HEK293 (cell line): ENCODE results near the gene CMTM2.

Experiments used
- CTCF ChIA-PET: fragments of 350-600 bp; formaldehyde crosslinking; extraction: SDS; loops from one replicate; lab custom pipeline; 2021; ENCODE audit warnings: antibody characterized with exemption; lab: Yijun Ruan, JAX
- POLR2A ChIA-PET: fragments of 300-600 bp; formaldehyde crosslinking; extraction: SDS; loops from one replicate; lab custom pipeline; 2020; ENCODE audit warnings: antibody characterized with exemption, inconsistent platforms; lab: Yijun Ruan, JAX
- H3K27ac ChIP-seq: fragments of 200-500 bp; sonication (Bioruptor generic); 2 replicates; pipeline ENCODE4 v1.5.1; 2014; ENCODE audit warnings: low read depth, low read length, control low read depth, inconsistent platforms; ENCODE audit errors: extremely low read depth
- H3K36me3 ChIP-seq, 2 experiments: fragments of 200-500 bp in 1 of 2; sonication (Bioruptor generic) in 1 of 2; 1 replicate in 1 of 2; 2 replicates in 1 of 2; pipeline ENCODE4 v1.5.1; 2014 to 2017; ENCODE audit warnings: inconsistent platforms in 2 of 2, low read length in 2 of 2; ENCODE audit not compliant: control insufficient read depth in 2 of 2, insufficient read depth in 1 of 2
- H3K4me1 ChIP-seq: fragments of 200-500 bp; sonication (Bioruptor generic); 2 replicates; pipeline ENCODE4 v1.5.1; 2014; ENCODE audit warnings: mild to moderate bottlenecking, low read length, inconsistent platforms; ENCODE audit not compliant: control insufficient read depth, insufficient read depth
- H3K4me3 ChIP-seq: 2 replicates; pipeline ENCODE4 v1.5.1; 2011; ENCODE audit warnings: low read depth, mild to moderate bottlenecking, control low read depth, low read length, moderate library complexity
- H3K9me3 ChIP-seq: fragments of 200-500 bp; sonication (Bioruptor generic); 2 replicates; pipeline ENCODE4 v1.5.1; 2014; ENCODE audit warnings: low read depth, low read length, inconsistent platforms; ENCODE audit not compliant: control insufficient read depth, insufficient read depth
- EGR2 ChIP-seq: fragments of 450-650 bp; formaldehyde crosslinking; IDR thresholded peaks from 2 replicates; pipeline ENCODE4 v1.5.1; 2016; ENCODE audit warnings: low read depth, missing biosample characterization, missing genetic modification characterization
- FEZF1 ChIP-seq: fragments of 450-650 bp; formaldehyde crosslinking; IDR thresholded peaks from 2 replicates; pipeline ENCODE4 v1.5.1; 2016; ENCODE audit warnings: missing biosample characterization, missing genetic modification characterization
- GLIS2 ChIP-seq: fragments of 450-650 bp; formaldehyde crosslinking; IDR thresholded peaks from 2 replicates; pipeline ENCODE4 v1.5.1; 2016; ENCODE audit warnings: missing biosample characterization, missing genetic modification characterization
- IKZF3 ChIP-seq: fragments of 450-650 bp; IDR thresholded peaks from 2 replicates; pipeline ENCODE4 v1.5.0; 2018; ENCODE audit warnings: missing biosample characterization, mild to moderate bottlenecking, missing genetic modification characterization, moderate library complexity
- KLF17 ChIP-seq: fragments of 450-650 bp; formaldehyde crosslinking; IDR thresholded peaks from 2 replicates; pipeline ENCODE4 v1.5.1; 2016; ENCODE audit warnings: missing biosample characterization, missing genetic modification characterization
- OSR2 ChIP-seq: fragments of 450-650 bp; formaldehyde crosslinking; IDR thresholded peaks from 2 replicates; pipeline ENCODE4 v1.5.1; 2016; ENCODE audit warnings: missing biosample characterization, missing genetic modification characterization
- SCRT1 ChIP-seq: fragments of 450-650 bp; formaldehyde crosslinking; IDR thresholded peaks from 2 replicates; pipeline ENCODE4 v1.5.1; 2016; ENCODE audit warnings: missing biosample characterization, missing genetic modification characterization, borderline replicate concordance
- SP7 ChIP-seq: fragments of 450-650 bp; formaldehyde crosslinking; IDR thresholded peaks from 2 replicates; pipeline ENCODE4 v1.5.1; 2016; ENCODE audit warnings: missing biosample characterization, missing genetic modification characterization
- YY2 ChIP-seq: fragments of 450-650 bp; formaldehyde crosslinking; IDR thresholded peaks from 2 replicates; pipeline ENCODE4 v1.5.1; 2016; ENCODE audit warnings: missing biosample characterization, missing genetic modification characterization
- ZBTB17 ChIP-seq: fragments of 450-650 bp; formaldehyde crosslinking; IDR thresholded peaks from 2 replicates; pipeline ENCODE4 v1.5.1; 2016; ENCODE audit warnings: missing biosample characterization, missing genetic modification characterization
- ZBTB20 ChIP-seq: fragments of 450-650 bp; formaldehyde crosslinking; IDR thresholded peaks from 2 replicates; pipeline ENCODE4 v1.5.1; 2016; ENCODE audit warnings: missing biosample characterization, missing genetic modification characterization
- ZBTB7A ChIP-seq: fragments of 450-650 bp; formaldehyde crosslinking; IDR thresholded peaks from 2 replicates; pipeline ENCODE4 v1.5.1; 2016; ENCODE audit warnings: low read depth, missing biosample characterization, missing genetic modification characterization
- ZFHX2 ChIP-seq: fragments of 450-650 bp; formaldehyde crosslinking; conservative IDR thresholded peaks from 2 replicates; pipeline ENCODE4 v1.5.1; 2016; ENCODE audit warnings: missing biosample characterization, missing genetic modification characterization
- ZIC2 ChIP-seq: fragments of 450-650 bp; formaldehyde crosslinking; IDR thresholded peaks from 2 replicates; pipeline ENCODE4 v1.5.1; 2016; ENCODE audit warnings: missing biosample characterization, missing genetic modification characterization
- ZNF175 ChIP-seq: fragments of 450-650 bp; formaldehyde crosslinking; IDR thresholded peaks from 2 replicates; pipeline ENCODE4 v1.5.1; 2016; ENCODE audit warnings: missing biosample characterization, missing genetic modification characterization
- ZNF2 ChIP-seq: fragments of 450-650 bp; formaldehyde crosslinking; IDR thresholded peaks from 2 replicates; pipeline ENCODE4 v1.5.1; 2016; ENCODE audit warnings: missing biosample characterization, missing genetic modification characterization
- ZNF23 ChIP-seq: fragments of 450-650 bp; formaldehyde crosslinking; IDR thresholded peaks from 2 replicates; pipeline ENCODE4 v1.5.1; 2016; ENCODE audit warnings: missing biosample characterization, missing genetic modification characterization, borderline replicate concordance
- ZNF335 ChIP-seq: fragments of 450-650 bp; formaldehyde crosslinking; conservative IDR thresholded peaks from 2 replicates; pipeline ENCODE4 v1.5.1; 2016; ENCODE audit warnings: missing biosample characterization, missing genetic modification characterization
- ZNF366 ChIP-seq: fragments of 450-650 bp; formaldehyde crosslinking; conservative IDR thresholded peaks from 2 replicates; pipeline ENCODE4 v1.5.1; 2016; ENCODE audit warnings: missing biosample characterization, missing genetic modification characterization
- ZNF571 ChIP-seq: fragments of 450-650 bp; formaldehyde crosslinking; IDR thresholded peaks from 2 replicates; pipeline ENCODE4 v1.5.0; 2017; ENCODE audit warnings: missing biosample characterization, missing genetic modification characterization
- ZNF580 ChIP-seq: fragments of 450-650 bp; formaldehyde crosslinking; IDR thresholded peaks from 2 replicates; pipeline ENCODE4 v1.5.1; 2016; ENCODE audit warnings: missing biosample characterization, missing genetic modification characterization
- ZNF600 ChIP-seq: fragments of 450-650 bp; formaldehyde crosslinking; IDR thresholded peaks from 2 replicates; pipeline ENCODE4 v1.5.1; 2016; ENCODE audit warnings: missing biosample characterization, missing genetic modification characterization
- ZNF629 ChIP-seq: fragments of 450-650 bp; formaldehyde crosslinking; IDR thresholded peaks from 2 replicates; pipeline ENCODE4 v1.5.1; 2017; ENCODE audit warnings: missing biosample characterization, missing genetic modification characterization
- ZNF654 ChIP-seq: fragments of 450-650 bp; formaldehyde crosslinking; IDR thresholded peaks from 2 replicates; pipeline ENCODE4 v1.5.1; 2016; ENCODE audit warnings: low read depth, missing biosample characterization, missing genetic modification characterization
- ZNF660 ChIP-seq: fragments of 450-650 bp; IDR thresholded peaks from 2 replicates; pipeline ENCODE4 v1.5.1; 2018; ENCODE audit warnings: missing biosample characterization, mild to moderate bottlenecking, missing genetic modification characterization
- ZNF776 ChIP-seq: fragments of 450-650 bp; formaldehyde crosslinking; IDR thresholded peaks from 2 replicates; pipeline ENCODE4 v1.5.0; 2017; ENCODE audit warnings: missing biosample characterization, missing genetic modification characterization, borderline replicate concordance
- ZSCAN30 ChIP-seq: fragments of 450-650 bp; IDR thresholded peaks from 2 replicates; pipeline ENCODE4 v1.5.1; 2018; ENCODE audit warnings: missing biosample characterization, mild to moderate bottlenecking, missing genetic modification characterization, moderate library complexity
- ZXDB ChIP-seq: fragments of 450-650 bp; formaldehyde crosslinking; IDR thresholded peaks from 2 replicates; pipeline ENCODE4 v1.5.1; 2016; ENCODE audit warnings: missing biosample characterization, missing genetic modification characterization
- TF ChIP-seq, protein P1 (sequence below): fragments of 450-650 bp; formaldehyde crosslinking; IDR thresholded peaks from 2 replicates; pipeline ENCODE4 v1.5.1; 2016; ENCODE audit warnings: missing biosample characterization, missing genetic modification characterization, borderline replicate concordance
- TF ChIP-seq, protein P2 (sequence below): fragments of 450-650 bp; formaldehyde crosslinking; IDR thresholded peaks from 2 replicates; pipeline ENCODE4 v1.5.1; 2016; ENCODE audit warnings: missing biosample characterization, missing genetic modification characterization

The CMTM2 gene

DNA sequence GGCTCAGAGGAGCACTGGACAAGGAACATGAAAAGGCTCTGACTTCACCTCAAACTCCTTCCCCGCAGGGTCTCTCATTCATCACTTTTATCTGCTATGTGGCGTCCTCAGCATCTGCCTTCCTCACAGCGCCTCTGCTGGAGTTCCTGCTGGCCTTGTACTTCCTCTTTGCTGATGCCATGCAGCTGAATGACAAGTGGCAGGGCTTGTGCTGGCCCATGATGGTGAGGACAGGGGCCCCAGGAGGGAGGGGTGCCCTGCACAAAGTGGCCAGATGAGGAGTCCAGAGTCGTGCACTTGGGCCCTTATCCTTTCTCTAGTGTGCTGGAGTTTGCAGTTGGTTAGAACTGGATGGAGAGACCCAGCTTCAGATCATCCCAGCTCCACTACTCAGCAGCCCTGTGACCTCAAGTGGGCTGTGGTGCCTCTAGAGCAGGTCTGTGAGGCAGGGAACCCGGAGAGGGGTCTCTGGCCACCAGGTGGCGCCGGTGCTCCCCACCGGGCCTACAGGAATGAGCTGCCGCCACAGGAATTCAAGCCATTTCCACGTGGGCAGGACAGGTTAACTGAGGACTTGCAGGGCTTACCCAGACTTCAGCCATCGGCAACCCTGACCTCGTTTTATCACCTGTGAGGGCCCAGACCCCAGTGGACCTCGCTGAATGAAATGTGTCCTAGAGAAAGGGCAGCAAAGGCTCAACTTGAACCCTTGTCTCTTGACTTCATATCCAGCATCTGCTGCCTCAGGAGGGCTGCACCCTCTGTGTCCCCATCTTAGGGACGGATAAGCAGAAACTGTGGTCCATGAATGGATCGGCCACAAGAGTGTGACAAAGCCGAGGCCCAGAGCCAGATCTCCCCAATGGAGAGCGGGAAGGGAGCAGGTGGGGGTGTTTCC, 29.2 kb downstream of the CMTM2 start:
- Histone ChIP-seq H3K36me3 (peaks cover 5 to 49% of the 10 kb centered on the region in 2 experiments; a peak in 2 of 3 replicates), H3K27ac (no peak overlapping the region), H3K4me3 (no peak overlapping the region), H3K4me1 (no peaks in the 10 kb centered on the region), H3K9me3 (no peaks in the 10 kb centered on the region)
- CTCF ChIA-PET, result interaction anchor here (0.6 to 4.2 kb wide), 44 partner anchors 9 to 1761 kb away, joined by 3 to 28 read pairs (median 4); partner anchors contain the start of genes NAE1 and TK2
- POLR2A ChIA-PET, result interaction anchor here (1.1 to 1.7 kb wide), 2 partner anchors 9 to 259 kb away, joined by 3 to 4 read pairs; no protein-coding TSS in a partner anchor
- TF ChIP-seq ZNF23 (tag by site-specific recombination), result no peak
- TF ChIP-seq ZNF580 (tag by site-specific recombination), result no peak
- peak; percentile 42; the same call in 1 of the 2 replicates for TF ChIP-seq ZNF629
- TF ChIP-seq ZBTB7A (tag by site-specific recombination), result no peak
- TF ChIP-seq SCRT1 (tag by site-specific recombination), result no peak
- TF ChIP-seq ZIC2 (tag by site-specific recombination), result peak; percentile 89
- no peak for TF ChIP-seq OSR2 (tag by site-specific recombination)
- peak; percentile 19; the same call in 1 of the 2 replicates for TF ChIP-seq FEZF1 (tag by site-specific recombination)
- peak; percentile 63 for TF ChIP-seq ZNF654
- peak; percentile 39; the same call in 1 of the 2 replicates for TF ChIP-seq ZSCAN30 (tag by site-specific recombination)
- TF ChIP-seq EGR2, result peak; percentile 42; the same call in 1 of the 2 replicates
- peak; percentile 59; the same call in 1 of the 2 replicates for TF ChIP-seq ZNF2 (tag by site-specific recombination)
- no peak for TF ChIP-seq GLIS2
- peak; percentile 41; the same call in 1 of the 2 replicates for TF ChIP-seq SP7 (tag by site-specific recombination)
- TF ChIP-seq ZNF600 (tag by site-specific recombination), result peak; percentile 90
- peak; percentile 65 for TF ChIP-seq ZBTB17 (tag by site-specific recombination)
- TF ChIP-seq ZNF660, result peak; percentile 87; the same call in 1 of the 2 replicates
- peak; percentile 74 for TF ChIP-seq ZNF335 (tag by site-specific recombination)
- no peak for TF ChIP-seq ZNF175
- TF ChIP-seq, protein P1, sequence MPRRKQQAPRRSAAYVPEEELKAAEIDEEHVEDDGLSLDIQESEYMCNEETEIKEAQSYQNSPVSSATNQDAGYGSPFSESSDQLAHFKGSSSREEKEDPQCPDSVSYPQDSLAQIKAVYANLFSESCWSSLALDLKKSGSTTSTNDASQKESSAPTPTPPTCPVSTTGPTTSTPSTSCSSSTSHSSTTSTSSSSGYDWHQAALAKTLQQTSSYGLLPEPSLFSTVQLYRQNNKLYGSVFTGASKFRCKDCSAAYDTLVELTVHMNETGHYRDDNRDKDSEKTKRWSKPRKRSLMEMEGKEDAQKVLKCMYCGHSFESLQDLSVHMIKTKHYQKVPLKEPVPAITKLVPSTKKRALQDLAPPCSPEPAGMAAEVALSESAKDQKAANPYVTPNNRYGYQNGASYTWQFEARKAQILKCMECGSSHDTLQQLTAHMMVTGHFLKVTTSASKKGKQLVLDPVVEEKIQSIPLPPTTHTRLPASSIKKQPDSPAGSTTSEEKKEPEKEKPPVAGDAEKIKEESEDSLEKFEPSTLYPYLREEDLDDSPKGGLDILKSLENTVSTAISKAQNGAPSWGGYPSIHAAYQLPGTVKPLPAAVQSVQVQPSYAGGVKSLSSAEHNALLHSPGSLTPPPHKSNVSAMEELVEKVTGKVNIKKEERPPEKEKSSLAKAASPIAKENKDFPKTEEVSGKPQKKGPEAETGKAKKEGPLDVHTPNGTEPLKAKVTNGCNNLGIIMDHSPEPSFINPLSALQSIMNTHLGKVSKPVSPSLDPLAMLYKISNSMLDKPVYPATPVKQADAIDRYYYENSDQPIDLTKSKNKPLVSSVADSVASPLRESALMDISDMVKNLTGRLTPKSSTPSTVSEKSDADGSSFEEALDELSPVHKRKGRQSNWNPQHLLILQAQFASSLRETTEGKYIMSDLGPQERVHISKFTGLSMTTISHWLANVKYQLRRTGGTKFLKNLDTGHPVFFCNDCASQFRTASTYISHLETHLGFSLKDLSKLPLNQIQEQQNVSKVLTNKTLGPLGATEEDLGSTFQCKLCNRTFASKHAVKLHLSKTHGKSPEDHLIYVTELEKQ (tag by site-specific recombination), result no peak
- TF ChIP-seq ZNF776, result no peak
- no peak for TF ChIP-seq ZNF571 (tag by site-specific recombination)
- peak; percentile 59 for TF ChIP-seq ZBTB20 (tag by site-specific recombination)
- TF ChIP-seq IKZF3 (tag by site-specific recombination), result 0 out of 2 replicates have a peak, but pooled peaks have one; percentile 42
- TF ChIP-seq ZXDB (tag by site-specific recombination), result peak; percentile 48; the same call in 1 of the 2 replicates
- TF ChIP-seq KLF17 (tag by site-specific recombination), result 0 out of 2 replicates have a peak, but pooled peaks have one; percentile 26
- TF ChIP-seq ZNF366, result 0 out of 2 replicates have a peak, but pooled peaks have one; percentile 29
- TF ChIP-seq, protein P2, sequence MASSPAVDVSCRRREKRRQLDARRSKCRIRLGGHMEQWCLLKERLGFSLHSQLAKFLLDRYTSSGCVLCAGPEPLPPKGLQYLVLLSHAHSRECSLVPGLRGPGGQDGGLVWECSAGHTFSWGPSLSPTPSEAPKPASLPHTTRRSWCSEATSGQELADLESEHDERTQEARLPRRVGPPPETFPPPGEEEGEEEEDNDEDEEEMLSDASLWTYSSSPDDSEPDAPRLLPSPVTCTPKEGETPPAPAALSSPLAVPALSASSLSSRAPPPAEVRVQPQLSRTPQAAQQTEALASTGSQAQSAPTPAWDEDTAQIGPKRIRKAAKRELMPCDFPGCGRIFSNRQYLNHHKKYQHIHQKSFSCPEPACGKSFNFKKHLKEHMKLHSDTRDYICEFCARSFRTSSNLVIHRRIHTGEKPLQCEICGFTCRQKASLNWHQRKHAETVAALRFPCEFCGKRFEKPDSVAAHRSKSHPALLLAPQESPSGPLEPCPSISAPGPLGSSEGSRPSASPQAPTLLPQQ (tag by site-specific recombination), result peak; percentile 81; the same call in 1 of the 2 replicates
- 0 out of 2 replicates have a peak, but pooled peaks have one; percentile 34 for TF ChIP-seq ZFHX2
- no peak for TF ChIP-seq YY2 (tag by site-specific recombination)
